Measurements from ENCODE around the gene SHH. TPM values are rescaled to one million over a fixed set of nuclear protein-coding genes. Genes with fewer than 3 reads are reported as not detected.

Gene SHH
- total and polyA plus RNA-seq, 2 of the 13 experiments (the other 11 are each of a cell fraction or from before 2014, with no cell fraction given): 1.9 to 3.4 TPM

DNA sequence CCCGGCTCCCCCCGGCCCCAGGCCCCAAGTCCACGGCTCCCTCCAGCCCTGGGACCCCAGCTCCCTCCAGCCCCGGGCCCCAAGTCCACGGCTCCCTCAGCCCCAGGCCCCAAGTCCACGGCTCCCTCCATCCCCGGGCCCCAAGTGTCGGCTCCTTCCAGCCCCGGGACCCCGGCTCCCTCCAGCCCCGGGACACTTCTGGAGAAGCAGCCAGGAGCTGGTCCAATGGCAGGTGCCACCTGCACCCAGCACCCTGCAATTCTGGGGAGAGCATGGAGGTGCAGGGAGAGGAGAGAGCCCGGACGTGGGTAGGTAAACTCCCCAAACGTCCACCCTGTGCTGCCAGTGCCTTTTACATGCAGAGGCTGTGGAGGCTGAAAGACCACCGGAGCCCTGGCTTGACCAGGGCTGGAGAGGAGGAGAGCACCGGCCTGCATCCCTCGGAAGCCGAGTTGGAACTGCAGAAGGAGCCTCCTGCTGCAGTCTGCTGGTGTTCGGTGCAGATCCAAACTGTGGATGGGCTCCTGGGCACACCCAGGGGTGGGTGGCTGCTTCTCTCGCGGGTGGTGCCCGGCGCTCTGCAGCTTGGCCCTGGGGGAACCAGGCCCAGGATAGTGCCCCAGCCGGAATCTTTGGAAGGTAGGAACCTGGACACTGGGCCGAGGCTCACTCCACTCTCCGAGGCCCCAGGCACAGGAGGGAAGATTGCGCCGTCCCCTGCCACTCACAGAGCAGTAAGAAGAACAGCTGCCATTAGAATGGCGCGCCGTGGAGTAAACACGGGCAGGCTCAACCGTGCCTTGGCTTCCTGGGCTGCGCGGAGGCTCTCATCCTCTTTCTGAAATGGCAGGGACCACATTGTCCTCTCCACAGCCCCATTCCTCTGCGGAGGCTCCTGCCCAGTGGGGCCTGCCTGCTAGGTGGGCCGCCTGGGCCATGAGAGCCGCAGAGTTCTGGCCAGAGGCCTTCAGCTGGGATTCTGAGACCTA lies 14.7 kb downstream of the SHH start:
- no peak for FAIRE-seq
- CTCF ChIA-PET (ENCODE audit: low intra/inter-chr PET ratio, low total read pairs): interaction anchor here (1.0 to 1.4 kb wide), 4 partner anchors 10 to 1019 kb away, joined by 4 to 8 read pairs (median 5); no protein-coding TSS in a partner anchor
- no peak overlapping the region for H2AFZ ChIP-seq (ENCODE audit: low read length)
- no peak for TF ChIP-seq AGO2 (optimal IDR thresholded peaks at IDR 0.05; ENCODE audit: low read depth, low read length)
- TF ChIP-seq ZFX (CRISPR knock-in tag; IDR thresholded peaks at IDR 0.05; ENCODE audit: low read depth): 0 out of 2 replicates have a peak, but pooled peaks have one; percentile 10
- no peak for TF ChIP-seq ZNF225 (CRISPR knock-in tag; IDR thresholded peaks at IDR 0.05)
- TF ChIP-seq, protein P1, sequence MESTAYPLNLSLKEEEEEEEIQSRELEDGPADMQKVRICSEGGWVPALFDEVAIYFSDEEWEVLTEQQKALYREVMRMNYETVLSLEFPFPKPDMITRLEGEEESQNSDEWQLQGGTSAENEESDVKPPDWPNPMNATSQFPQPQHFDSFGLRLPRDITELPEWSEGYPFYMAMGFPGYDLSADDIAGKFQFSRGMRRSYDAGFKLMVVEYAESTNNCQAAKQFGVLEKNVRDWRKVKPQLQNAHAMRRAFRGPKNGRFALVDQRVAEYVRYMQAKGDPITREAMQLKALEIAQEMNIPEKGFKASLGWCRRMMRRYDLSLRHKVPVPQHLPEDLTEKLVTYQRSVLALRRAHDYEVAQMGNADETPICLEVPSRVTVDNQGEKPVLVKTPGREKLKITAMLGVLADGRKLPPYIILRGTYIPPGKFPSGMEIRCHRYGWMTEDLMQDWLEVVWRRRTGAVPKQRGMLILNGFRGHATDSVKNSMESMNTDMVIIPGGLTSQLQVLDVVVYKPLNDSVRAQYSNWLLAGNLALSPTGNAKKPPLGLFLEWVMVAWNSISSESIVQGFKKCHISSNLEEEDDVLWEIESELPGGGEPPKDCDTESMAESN (CRISPR knock-in tag; conservative IDR thresholded peaks at IDR 0.05): 0 out of 2 replicates have a peak, but pooled peaks have one; percentile 5
- TF ChIP-seq HNRNPL (IDR thresholded peaks at IDR 0.05; ENCODE audit: low read depth, low read length): 0 out of 2 replicates have a peak, but pooled peaks have one; percentile 18
- TF ChIP-seq, protein P2, sequence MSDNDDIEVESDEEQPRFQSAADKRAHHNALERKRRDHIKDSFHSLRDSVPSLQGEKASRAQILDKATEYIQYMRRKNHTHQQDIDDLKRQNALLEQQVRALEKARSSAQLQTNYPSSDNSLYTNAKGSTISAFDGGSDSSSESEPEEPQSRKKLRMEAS (IDR thresholded peaks at IDR 0.05): no peak
- no TSS peak for BruUV-seq (replicated peaks)
- peak overlapping the region; percentile 61 for H3K4me2 ChIP-seq (ENCODE audit: low read depth, low read length)
- H3K4me1 ChIP-seq (ENCODE audit: insufficient read depth, low read length): peaks cover 42% of the 10 kb centered on the region
- H3K27ac ChIP-seq (ENCODE audit: extremely low read length, insufficient read depth, low read length): no peak overlapping the region
- H4K20me1 ChIP-seq (ENCODE audit: insufficient read depth, low read length): no peaks in the 10 kb centered on the region
- peak; percentile 42 for ATAC-seq
- POLR2A ChIA-PET: interaction anchor here (2.1 kb wide), 1 partner anchor 11 kb away, joined by 8 read pairs; no protein-coding TSS in a partner anchor
- in situ Hi-C loops (cut with HindIII; ENCODE audit: extremely low pct_ligation_motif_present, low pct_unique_long_range_greater_than_20kb) (loop anchor here (5.0 kb wide), 1 partner anchor 1020 kb away; no protein-coding TSS in a partner anchor), intact Hi-C loops (cut with micrococcal nuclease; ENCODE audit: unreplicated experiment) (loop anchor here (1.0 to 5.0 kb wide), 3 partner anchors 360 to 1020 kb away; no protein-coding TSS in a partner anchor)
- 44% methylated on average over 22 of the region's 38 CpGs for WGBS (ENCODE audit: low lambda C conversion rate)
- no peak for DNase-seq (ENCODE audit: low spot score)
- H3K9ac ChIP-seq (ENCODE audit: insufficient read depth, low read depth, low read length): no peak overlapping the region; the same call in 1 of the 2 replicates
- H3K27me3 ChIP-seq (ENCODE audit: control insufficient read depth in 1 of 2, insufficient read depth in 2 of 2, low read length in 2 of 2): peaks cover 7 to 38% of the 10 kb centered on the region in 2 experiments; a peak in 4 of 5 replicates
- H3K9me3 ChIP-seq (ENCODE audit: low read length): no peaks in the 10 kb centered on the region
- H3K79me2 ChIP-seq (ENCODE audit: insufficient read depth, low read length): no peaks in the 10 kb centered on the region
- no peaks in the 10 kb centered on the region for H3K36me3 ChIP-seq (replicated peaks in 1 of 2; ENCODE audit: control insufficient read depth in 1 of 2, insufficient read depth in 2 of 2, low read length in 2 of 2)
- H3K4me3 ChIP-seq (replicated peaks in 1 of 3; ENCODE audit: insufficient read depth in 1 of 3, low read depth in 2 of 3, low read length in 3 of 3): peak overlapping the region in 2 of 3 experiments; percentile 28 to 63; a peak in 3 of 6 replicates

Measured in HepG2 (cell line).